ENCODE results near the gene PAQR5.
"Not testable (repeated sequence)": the region's sequence is repeated elsewhere in the genome, so short reads cannot be mapped to it uniquely, and the experiment has no call there.

PAQR5 gene

GRCh38 chr15:69290346-69291164, 8.2 kb upstream of the PAQR5 start:
- no peak for TF ChIP-seq CTCF (IDR thresholded peaks at IDR 0.05; ENCODE audit: low read depth, low read length)
- TF ChIP-seq, protein P1, sequence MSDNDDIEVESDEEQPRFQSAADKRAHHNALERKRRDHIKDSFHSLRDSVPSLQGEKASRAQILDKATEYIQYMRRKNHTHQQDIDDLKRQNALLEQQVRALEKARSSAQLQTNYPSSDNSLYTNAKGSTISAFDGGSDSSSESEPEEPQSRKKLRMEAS (IDR thresholded peaks at IDR 0.05; ENCODE audit: low read depth, low read length) = no peak
- TF ChIP-seq POLR2A (IDR thresholded peaks at IDR 0.05; ENCODE audit: extremely low read depth, insufficient read length) = no peak
- no peak for TF ChIP-seq MYC (IDR thresholded peaks at IDR 0.05; ENCODE audit: low read depth, low read length)

GRCh38 chr15:69291651-69292050, 7.1 kb upstream of the PAQR5 start:
- not testable (repeated sequence) for H3K4me3 ChIP-seq (ENCODE audit: low read depth, low read length); DNase-seq (ENCODE audit: low read depth)

More at GRCh38 chr15:69290346-69291164, 8.2 kb upstream of the PAQR5 start:
- DNase-seq (ENCODE audit: low read depth) = no peak
- no peak overlapping the region for H3K4me3 ChIP-seq (ENCODE audit: low read depth, low read length)

DNA sequence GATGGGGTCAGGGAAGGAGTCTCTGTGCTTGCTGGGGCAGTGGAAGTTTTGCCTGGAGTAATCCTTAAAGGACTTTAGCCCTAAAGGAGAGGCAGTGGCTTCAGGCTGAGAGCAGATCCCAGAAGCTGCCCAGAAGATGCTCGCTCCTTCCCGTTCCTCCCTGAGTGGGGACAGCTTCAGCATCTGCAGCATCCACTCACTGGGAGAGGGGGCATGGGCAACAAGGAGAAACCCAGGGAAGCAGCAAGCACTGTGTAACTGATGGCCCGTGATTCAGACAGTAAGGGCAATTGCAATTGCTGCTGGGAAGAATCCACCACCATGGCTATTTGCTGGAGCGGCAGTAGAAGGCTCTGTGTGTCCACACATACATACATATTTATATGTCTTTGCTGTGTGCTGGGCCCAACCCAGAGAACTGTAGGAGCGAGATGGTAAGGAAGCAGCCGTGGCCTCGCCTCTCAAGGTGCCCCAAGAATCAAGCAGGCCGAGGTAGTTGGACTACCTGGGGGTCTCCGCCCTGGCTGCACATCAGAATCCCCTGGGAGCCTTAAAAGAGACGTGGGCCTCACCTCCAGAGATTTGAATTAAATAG, 5.8 kb upstream of the PAQR5 start:
- no peak for DNase-seq (ENCODE audit: low read depth)
- H3K4me3 ChIP-seq (ENCODE audit: low read depth, low read length) = no peak overlapping the region
- TF ChIP-seq MYC (IDR thresholded peaks at IDR 0.05; ENCODE audit: low read depth, low read length) (no peak), CTCF (IDR thresholded peaks at IDR 0.05; ENCODE audit: low read depth, low read length) (no peak), POLR2A (IDR thresholded peaks at IDR 0.05; ENCODE audit: extremely low read depth, insufficient read length) (no peak)
- TF ChIP-seq, protein P1 (IDR thresholded peaks at IDR 0.05; ENCODE audit: low read depth, low read length) = no peak

- no peak for TF ChIP-seq POLR2A (IDR thresholded peaks at IDR 0.05; ENCODE audit: extremely low read depth, insufficient read length)
- TF ChIP-seq MYC (IDR thresholded peaks at IDR 0.05; ENCODE audit: low read depth, low read length) = no peak
- TF ChIP-seq CTCF (IDR thresholded peaks at IDR 0.05; ENCODE audit: low read depth, low read length) = no peak
- TF ChIP-seq, protein P1 (IDR thresholded peaks at IDR 0.05; ENCODE audit: low read depth, low read length) = no peak
- DNase-seq (ENCODE audit: low read depth) = no peak
- H3K4me3 ChIP-seq (ENCODE audit: low read depth, low read length) = no peak overlapping the region
Observed at GRCh38 chr15:69293741-69294615, 4.7 kb upstream of the PAQR5 start.

DNA sequence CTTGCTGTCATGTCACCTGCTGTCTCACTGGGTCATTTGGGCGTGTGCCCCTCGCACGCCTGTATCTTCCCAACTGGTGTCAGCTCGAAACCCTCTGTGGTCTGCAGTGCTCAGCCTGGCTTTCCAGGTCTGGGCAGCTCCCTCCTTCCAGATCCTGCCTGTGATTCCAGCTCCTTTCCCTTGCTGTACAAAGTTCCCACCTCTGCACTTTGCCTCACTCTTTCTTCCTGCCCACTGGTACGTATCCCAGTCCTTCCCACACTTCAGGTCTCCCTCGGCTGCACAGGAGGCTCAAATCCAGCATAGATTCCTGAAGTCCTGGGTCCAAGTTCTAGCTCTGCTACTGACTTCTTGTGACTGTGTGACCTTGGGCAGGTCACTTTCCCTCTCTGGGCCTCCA, 2.1 kb upstream of the PAQR5 start:
- no peak overlapping the region for H3K4me3 ChIP-seq (ENCODE audit: low read depth, low read length)
- TF ChIP-seq POLR2A (IDR thresholded peaks at IDR 0.05; ENCODE audit: extremely low read depth, insufficient read length) (no peak), MYC (IDR thresholded peaks at IDR 0.05; ENCODE audit: low read depth, low read length) (no peak), CTCF (IDR thresholded peaks at IDR 0.05; ENCODE audit: low read depth, low read length) (no peak)
- TF ChIP-seq, protein P1 (IDR thresholded peaks at IDR 0.05; ENCODE audit: low read depth, low read length) = no peak
- no peak for DNase-seq (ENCODE audit: low read depth)

All from NB4 (cell line).